ENCODE data around the gene DPP4.
"Not testable (repeated sequence)": the region's sequence is repeated elsewhere in the genome, so short reads cannot be mapped to it uniquely, and the experiment has no call there.

Gene DPP4

DNA sequence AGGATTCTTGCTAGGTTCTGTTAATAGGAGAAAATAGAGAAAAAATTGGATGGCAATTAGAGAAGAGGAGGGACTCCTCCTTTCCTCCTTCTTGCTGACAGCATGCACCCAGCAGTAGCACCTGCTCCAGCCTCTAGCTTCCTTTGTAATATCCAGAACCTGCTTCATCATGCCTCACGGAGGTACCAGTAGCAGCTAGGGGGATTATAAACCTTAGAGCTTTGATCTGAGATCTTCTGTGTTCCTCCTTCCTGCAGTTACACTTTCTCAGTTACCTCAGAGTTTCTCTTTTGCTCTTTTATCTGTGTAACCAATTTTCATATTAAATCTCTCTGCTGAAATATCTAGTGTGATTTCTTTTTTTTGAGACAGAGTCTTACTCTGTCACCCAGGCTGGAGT is 16.6 kb downstream of the DPP4 start:
- no peak for FAIRE-seq

GRCh38 chr2:162056796-162057399 is 17.1 kb downstream of the DPP4 start:
- FAIRE-seq, result no peak

DNA sequence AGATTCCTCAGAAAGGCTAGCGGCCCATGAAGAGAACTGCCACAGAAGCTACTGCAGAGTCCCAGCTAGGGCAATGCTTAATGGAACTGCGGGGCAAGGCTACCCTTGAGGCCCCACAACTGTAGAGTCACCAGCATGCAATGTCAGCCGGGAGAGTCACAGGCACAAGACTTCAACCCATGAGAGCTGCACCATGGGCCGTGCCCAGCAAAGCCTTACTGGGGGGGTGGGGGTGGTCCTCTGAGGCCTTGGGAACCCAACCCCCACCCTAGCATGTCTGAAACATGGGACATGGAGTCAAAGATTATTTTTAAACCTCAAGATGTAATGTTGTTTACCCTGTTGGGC is 20.2 kb downstream of the DPP4 start:
- FAIRE-seq, result no peak

DNA sequence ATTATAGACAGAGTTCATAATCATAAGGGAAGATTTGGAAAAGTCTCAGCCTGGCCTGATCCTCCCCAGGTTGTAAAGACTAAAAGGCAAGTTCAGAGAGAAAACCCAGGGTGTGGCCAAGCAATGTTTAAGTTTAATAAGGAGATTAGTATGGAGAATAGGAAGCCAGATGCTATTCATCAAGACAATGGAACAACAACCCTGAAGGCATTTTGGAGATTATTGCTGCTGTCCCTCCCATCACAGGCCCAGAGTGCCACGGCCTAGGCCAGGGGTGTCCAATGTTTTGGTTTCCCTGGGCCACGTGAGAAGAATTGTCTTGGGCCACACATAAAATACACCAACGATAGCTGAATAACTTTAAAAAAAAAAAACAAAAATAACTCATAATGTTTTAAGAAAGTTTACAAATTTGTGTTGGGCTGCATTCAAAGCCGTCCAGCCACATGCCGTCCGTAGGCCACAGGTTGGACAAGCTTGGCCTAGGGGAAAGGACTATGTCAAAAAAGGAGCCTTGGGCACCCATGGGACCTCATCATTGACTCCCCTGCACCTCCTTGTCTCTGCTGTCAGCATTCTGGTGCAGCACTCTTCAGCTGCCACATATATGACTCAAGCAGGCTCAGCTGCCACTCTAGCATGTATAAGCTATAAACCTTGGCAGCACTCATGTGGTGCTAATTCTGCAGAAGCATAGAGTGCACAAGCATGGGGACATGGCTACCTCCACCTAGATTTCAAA is 20.8 kb downstream of the DPP4 start:
- no peak for FAIRE-seq

- FAIRE-seq, result no peak
These were observed 23.5 kb downstream of the DPP4 start for GRCh38 chr2:162050513-162050961.

DNA sequence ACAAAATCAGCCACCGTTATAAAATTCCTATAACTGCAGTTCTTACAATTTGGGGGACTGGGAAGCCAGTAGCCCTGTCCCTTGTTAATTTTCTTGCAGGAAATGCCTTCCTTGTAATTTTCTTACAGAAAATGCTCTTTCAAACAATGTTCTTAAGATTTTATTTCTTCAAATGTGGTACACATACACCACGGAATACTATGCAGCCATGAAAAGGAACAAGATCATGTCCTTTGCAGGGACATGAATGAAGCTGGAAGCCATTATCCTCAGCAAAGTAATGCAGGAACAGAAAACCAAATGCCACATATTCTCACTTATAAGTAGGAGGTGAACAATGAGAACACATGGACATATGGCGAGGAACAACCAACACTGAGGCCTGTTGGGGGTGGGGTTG is 24.9 kb downstream of the DPP4 start:
- FAIRE-seq, result not testable (repeated sequence)

DNA sequence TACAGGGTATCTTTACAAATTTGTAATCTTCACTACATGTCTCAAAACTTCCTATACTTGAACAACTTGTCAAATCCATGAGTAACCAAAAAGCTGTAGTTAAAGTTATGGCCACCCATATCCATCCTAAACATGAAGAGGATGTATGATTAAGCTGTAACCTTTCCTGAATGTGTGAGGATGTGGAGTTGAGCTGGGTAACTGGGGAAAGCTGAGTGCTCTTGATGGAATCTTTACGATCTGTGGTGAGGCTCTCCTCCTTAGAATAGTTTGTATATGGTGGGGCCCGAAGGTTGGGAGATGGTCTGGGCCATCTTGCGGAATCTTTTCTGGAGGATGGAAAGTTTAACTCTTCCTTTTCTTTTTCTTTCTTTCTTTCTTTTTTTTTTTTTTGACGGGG is 29.4 kb downstream of the DPP4 start:
- FAIRE-seq, result no peak

DNA sequence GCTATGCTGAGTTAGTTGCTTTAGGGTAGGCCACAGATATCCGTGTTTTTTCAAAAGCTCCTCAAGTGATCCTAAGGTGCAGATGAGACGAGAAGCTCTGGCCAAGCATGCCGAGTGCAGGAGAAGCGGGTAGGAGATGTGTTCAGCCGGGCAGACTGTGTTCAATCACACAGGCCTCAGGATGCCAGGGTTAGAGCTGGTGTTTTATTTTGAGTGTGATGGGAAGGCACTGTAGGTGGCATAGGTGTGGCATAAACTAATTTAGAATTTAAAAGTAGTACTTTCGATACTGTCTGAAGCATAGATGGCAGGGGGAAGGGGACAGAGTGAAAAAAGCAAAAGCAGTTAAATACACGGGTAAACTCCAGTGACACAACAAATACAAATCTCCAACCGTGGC is 30.9 kb downstream of the DPP4 start:
- FAIRE-seq, result no peak

DNA sequence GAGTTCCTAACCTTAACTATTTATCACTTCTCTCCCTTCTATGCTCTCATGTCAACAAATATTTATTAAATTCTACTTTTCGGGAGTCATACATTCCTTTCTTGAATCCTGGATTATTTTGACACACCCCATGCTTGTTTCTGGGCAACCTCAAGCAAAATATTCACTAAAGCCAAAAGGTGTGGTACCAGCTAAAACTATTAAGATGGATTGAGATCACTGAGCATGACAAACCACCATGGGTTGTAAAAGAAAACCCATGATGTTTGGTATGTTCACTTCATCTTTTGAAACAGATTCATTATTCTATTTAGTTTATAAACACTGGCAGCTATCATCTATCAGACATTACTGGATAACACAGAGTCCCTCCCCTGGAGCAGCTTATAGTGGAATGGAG is 32.5 kb downstream of the DPP4 start:
- FAIRE-seq, result no peak

DNA sequence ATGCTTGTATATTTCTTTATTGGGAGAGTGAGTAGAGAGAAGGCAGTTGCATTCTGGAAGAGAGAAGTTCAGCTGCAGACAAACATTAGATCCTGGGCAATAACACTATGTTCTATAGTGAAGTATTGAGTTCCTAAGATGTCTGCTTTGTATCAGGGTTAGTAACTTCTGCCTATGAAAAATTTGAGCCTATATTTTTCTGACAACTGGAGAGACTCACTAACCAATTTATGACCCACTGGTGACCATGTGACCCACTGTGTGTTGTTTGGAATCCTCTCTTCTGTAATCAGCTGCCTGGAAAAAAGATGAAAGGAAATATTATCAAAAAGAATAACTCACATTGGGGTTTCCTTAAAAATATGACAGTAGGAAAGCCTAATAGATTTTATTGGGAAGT is 35.3 kb downstream of the DPP4 start:
- FAIRE-seq, result no peak

GRCh38 chr2:162037886-162038285 is 36.1 kb downstream of the DPP4 start:
- FAIRE-seq, result no peak

- FAIRE-seq, result no peak
These were observed 36.8 kb downstream of the DPP4 start for GRCh38 chr2:162037028-162037795.

GRCh38 chr2:162035981-162036380 is 38.0 kb downstream of the DPP4 start:
- FAIRE-seq, result no peak

DNA sequence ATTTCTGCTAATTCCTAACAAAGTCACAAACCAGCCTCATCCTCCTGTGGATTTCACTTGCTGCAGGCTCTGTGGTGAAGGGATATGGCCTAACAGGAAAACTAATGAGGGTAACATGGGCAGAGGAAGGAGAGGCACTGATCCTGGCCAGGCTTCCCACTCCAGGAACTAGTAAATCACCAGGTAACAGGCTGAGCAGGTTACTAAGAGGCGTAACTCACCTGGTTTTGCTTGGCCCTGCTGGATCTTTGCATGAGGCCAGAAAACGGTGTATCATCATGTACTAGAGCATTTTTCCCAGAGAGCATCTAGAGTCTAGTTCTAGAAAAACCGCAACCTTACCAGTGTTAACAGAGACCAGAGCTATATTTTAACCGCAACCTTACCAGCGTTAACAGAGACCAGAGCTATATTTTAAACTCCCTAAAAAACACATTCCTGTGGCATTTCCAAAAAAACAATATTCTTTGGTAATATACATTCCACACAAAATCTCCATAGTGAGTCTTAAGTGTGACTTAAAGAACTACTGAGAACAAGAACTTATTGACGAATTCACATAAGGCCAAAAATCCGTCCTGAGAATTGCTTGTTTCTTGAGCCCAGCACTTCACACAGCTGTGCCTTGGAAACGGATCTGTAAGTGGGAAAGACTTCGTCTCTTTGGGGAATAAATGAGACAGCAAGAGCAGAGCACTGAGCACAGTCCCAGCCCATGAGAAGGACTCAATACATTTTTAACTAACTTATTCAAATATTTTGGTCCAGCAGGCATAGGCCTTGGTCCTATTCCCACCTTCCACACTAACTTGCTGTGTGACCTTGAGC is 43.4 kb downstream of the DPP4 start:
- no peak for FAIRE-seq

DNA sequence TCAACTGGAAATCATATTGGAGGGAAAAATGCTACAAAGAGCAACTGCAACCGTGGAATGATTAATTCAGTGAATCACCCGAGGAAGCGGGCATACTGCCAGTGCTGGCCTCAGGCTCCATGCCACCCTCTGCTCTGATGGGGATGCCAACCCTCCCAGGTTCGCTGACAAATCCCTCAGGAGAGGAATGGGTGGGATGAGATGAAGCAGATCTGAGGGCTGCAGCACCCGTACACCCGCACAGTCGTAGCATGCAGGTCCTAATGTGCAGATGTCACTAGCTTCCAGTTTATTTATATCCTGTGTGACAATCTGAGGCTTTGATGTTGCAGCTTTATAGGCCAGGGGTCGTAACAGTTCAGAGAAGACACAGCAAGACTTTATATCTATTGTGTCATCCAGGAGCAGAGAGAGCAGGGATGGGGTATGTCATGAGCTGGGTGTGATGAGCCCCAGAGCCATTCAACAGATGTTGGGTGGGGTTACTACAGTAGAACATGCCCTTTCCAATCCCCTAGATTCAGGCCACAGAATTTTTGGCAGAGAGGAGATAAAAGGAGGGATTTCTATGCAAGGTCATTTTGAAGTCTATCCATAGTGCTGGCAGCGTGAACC is 44.6 kb downstream of the DPP4 start:
- no peak for FAIRE-seq

DNA sequence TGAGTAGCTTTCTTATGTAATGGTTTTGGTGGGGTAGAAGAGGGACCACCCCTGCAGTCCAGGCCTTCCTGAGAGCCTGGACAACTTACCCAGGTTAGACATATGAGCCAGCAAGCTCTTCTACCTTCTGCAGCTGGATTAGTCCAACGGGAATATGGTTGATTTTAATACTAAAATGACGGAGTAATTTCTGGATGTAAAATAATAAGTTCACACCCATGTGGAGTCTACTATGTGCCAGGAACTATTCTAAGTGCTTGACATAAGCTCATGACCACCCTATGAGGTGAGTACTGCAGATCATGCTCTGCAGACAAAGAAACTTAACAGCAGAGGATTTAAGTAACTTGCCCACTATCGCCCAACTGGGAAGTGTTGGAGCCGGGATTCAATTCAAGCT is 45.5 kb downstream of the DPP4 start:
- FAIRE-seq, result no peak

- FAIRE-seq, result no peak
These were observed 48.7 kb downstream of the DPP4 start for GRCh38 chr2:162025121-162025911.

- FAIRE-seq, result no peak
These were observed 51.6 kb downstream of the DPP4 start for GRCh38 chr2:162022290-162022945.

GRCh38 chr2:162021516-162022058 is 52.4 kb downstream of the DPP4 start:
- FAIRE-seq, result no peak

- FAIRE-seq, result no peak
These were observed 55.5 kb downstream of the DPP4 start for GRCh38 chr2:162018530-162018929.

- FAIRE-seq, result no peak
These were observed 56.8 kb downstream of the DPP4 start for GRCh38 chr2:162017233-162017632.
